H9 (cell line): ENCODE results near the gene HARS1. TPM values are rescaled to one million over a fixed set of nuclear protein-coding genes. Genes with fewer than 3 reads are reported as not detected.
"Not testable (repeated sequence)": the region's sequence is repeated elsewhere in the genome, so short reads cannot be mapped to it uniquely, and the experiment has no call there.

Experiments
- DNase-seq: peaks from one replicate; pipeline ENCODE4 v3.0.0-alpha.2; 2017
- H2AFZ ChIP-seq: one replicate; pipeline ENCODE4 v1.6.1; 2013; ENCODE audit warnings: mild to moderate bottlenecking, low read length, control low read depth, moderate library complexity
- H2AK5ac ChIP-seq: 2 replicates; pipeline ENCODE4 v1.6.1; 2013; ENCODE audit warnings: low read length, control low read depth, mixed read lengths; ENCODE audit not compliant: insufficient read length
- H2BK120ac ChIP-seq: one replicate; pipeline ENCODE4 v1.6.1; 2013; ENCODE audit warnings: low read depth, mild to moderate bottlenecking, low read length, control low read depth, inconsistent platforms; ENCODE audit not compliant: poor library complexity, severe bottlenecking
- H2BK12ac ChIP-seq: 2 replicates; pipeline ENCODE4 v1.6.1; 2013; ENCODE audit warnings: low read length, control low read depth, mixed read lengths, low read depth; ENCODE audit not compliant: insufficient read length
- H2BK15ac ChIP-seq: 2 replicates; pipeline ENCODE4 v1.6.1; 2013; ENCODE audit warnings: low read depth, low read length, control low read depth
- H2BK20ac ChIP-seq: one replicate; pipeline ENCODE4 v1.6.1; 2013; ENCODE audit warnings: low read depth, mild to moderate bottlenecking, low read length, control low read depth, inconsistent platforms; ENCODE audit not compliant: poor library complexity, severe bottlenecking
- H2BK5ac ChIP-seq: 2 replicates; pipeline ENCODE4 v1.6.1; 2013; ENCODE audit warnings: low read length, control low read depth, mixed read lengths; ENCODE audit not compliant: insufficient read length
- H3K14ac ChIP-seq: 2 replicates; pipeline ENCODE4 v1.6.1; 2013; ENCODE audit warnings: low read length, control low read depth; ENCODE audit not compliant: insufficient read depth
- H3K18ac ChIP-seq: 2 replicates; pipeline ENCODE4 v1.6.1; 2013; ENCODE audit warnings: low read depth, mild to moderate bottlenecking, mixed read lengths, low read length, control low read depth; ENCODE audit not compliant: insufficient read length
- H3K23ac ChIP-seq: 2 replicates; pipeline ENCODE4 v1.6.1; 2013; ENCODE audit warnings: low read length, control low read depth, mixed read lengths, low read depth; ENCODE audit not compliant: insufficient read length
- H3K23me2 ChIP-seq: 2 replicates; pipeline ENCODE4 v1.6.1; 2013; ENCODE audit warnings: low read depth, mild to moderate bottlenecking, mixed read lengths, low read length, control low read depth; ENCODE audit not compliant: insufficient read length, poor library complexity, severe bottlenecking
- H3K27ac ChIP-seq: 2 replicates; pipeline ENCODE4 v1.5.1; 2013; ENCODE audit warnings: low read length, control low read depth, mixed read lengths, low read depth; ENCODE audit not compliant: insufficient read length
- H3K27me3 ChIP-seq: 2 replicates; pipeline ENCODE4 v1.6.1; 2013; ENCODE audit warnings: low read length, control low read depth, inconsistent platforms; ENCODE audit not compliant: insufficient read depth
- H3K4ac ChIP-seq: 2 replicates; pipeline ENCODE4 v1.6.1; 2013; ENCODE audit warnings: low read depth, mild to moderate bottlenecking, control low read depth, inconsistent platforms, low read length, moderate library complexity
- H3K4me1 ChIP-seq: 2 replicates; pipeline ENCODE4 v1.6.1; 2013; ENCODE audit warnings: low read length, control low read depth, inconsistent platforms; ENCODE audit not compliant: insufficient read depth
- H3K4me2 ChIP-seq: 2 replicates; pipeline ENCODE4 v1.6.1; 2013; ENCODE audit warnings: low read length, control low read depth, mixed read lengths; ENCODE audit not compliant: insufficient read length, insufficient read depth
- H3K56ac ChIP-seq: 2 replicates; pipeline ENCODE4 v1.6.1; 2013; ENCODE audit warnings: low read depth, mild to moderate bottlenecking, mixed read lengths, low read length, control low read depth; ENCODE audit not compliant: insufficient read length
- H3K79me1 ChIP-seq: 2 replicates; pipeline ENCODE4 v1.6.1; 2013; ENCODE audit warnings: low read depth, mild to moderate bottlenecking, moderate library complexity, low read length, control low read depth, inconsistent platforms; ENCODE audit not compliant: insufficient read depth, poor library complexity, severe bottlenecking
- H3K79me2 ChIP-seq: 2 replicates; pipeline ENCODE4 v1.6.1; 2013; ENCODE audit warnings: low read length, control low read depth, inconsistent platforms; ENCODE audit not compliant: insufficient read depth
- H3K9ac ChIP-seq: 2 replicates; pipeline ENCODE4 v1.6.1; 2013; ENCODE audit warnings: low read length, control low read depth, mixed read lengths; ENCODE audit not compliant: insufficient read length; ENCODE audit errors: extremely low read depth
- H3K9me3 ChIP-seq: one replicate; pipeline ENCODE4 v1.6.1; 2013; ENCODE audit warnings: low read depth, low read length, inconsistent platforms; ENCODE audit not compliant: control insufficient read depth
- H3T11ph ChIP-seq: one replicate; pipeline ENCODE4 v1.6.1; 2013; ENCODE audit warnings: mild to moderate bottlenecking, low read length, control low read depth, inconsistent platforms
- H4K20me1 ChIP-seq: one replicate; pipeline ENCODE4 v1.6.1; 2013; ENCODE audit not compliant: control insufficient read depth, insufficient read length, insufficient read depth
- H4K5ac ChIP-seq: 2 replicates; pipeline ENCODE4 v1.6.1; 2013; ENCODE audit warnings: low read depth, mild to moderate bottlenecking, mixed read lengths, low read length, control low read depth; ENCODE audit not compliant: insufficient read length
- H4K8ac ChIP-seq: replicated peaks from 2 replicates; pipeline ENCODE4 v1.6.1; 2013; ENCODE audit warnings: low read length, control low read depth, mixed read lengths, low read depth; ENCODE audit not compliant: insufficient read length
- H4K91ac ChIP-seq: 2 replicates; pipeline ENCODE4 v1.6.1; 2013; ENCODE audit warnings: low read depth, mild to moderate bottlenecking, moderate library complexity, mixed read lengths, low read length, control low read depth; ENCODE audit not compliant: insufficient read length
- H3K27ac Mint-ChIP-seq, 3 experiments: 2 replicates in 2 of 3; 3 replicates in 1 of 3; pipeline ENCODE4 v1.8.0; 2020 to 2021; ENCODE audit warnings: mixed read lengths in 3 of 3, mild to moderate bottlenecking in 1 of 3, moderate library complexity in 1 of 3
- H3K27me3 Mint-ChIP-seq: 2 replicates; pipeline ENCODE4 v1.8.0; 2021; ENCODE audit warnings: low read depth, mild to moderate bottlenecking, moderate library complexity, mixed read lengths
- H3K36me3 Mint-ChIP-seq, 3 experiments: 2 replicates in 2 of 3; 3 replicates in 1 of 3; pipeline ENCODE4 v1.8.0; 2020 to 2021; ENCODE audit warnings: low read depth in 3 of 3, mixed read lengths in 3 of 3; ENCODE audit not compliant: insufficient read depth in 1 of 3
- H3K4me1 Mint-ChIP-seq, 2 experiments: 2 replicates each; pipeline ENCODE4 v1.8.0; 2020; ENCODE audit warnings: mixed read lengths in 2 of 2
- H3K4me3 Mint-ChIP-seq, 2 experiments: 2 replicates in 1 of 2; 3 replicates in 1 of 2; pipeline ENCODE4 v1.8.0; 2020 to 2021; ENCODE audit warnings: mild to moderate bottlenecking in 2 of 2, mixed read lengths in 2 of 2, moderate library complexity in 1 of 2
- H3K9me3 Mint-ChIP-seq, 2 experiments: 2 replicates in 1 of 2; 3 replicates in 1 of 2; pipeline ENCODE4 v1.8.0; 2020; ENCODE audit warnings: mild to moderate bottlenecking in 2 of 2, mixed read lengths in 2 of 2, moderate library complexity in 1 of 2
- CTCF ChIP-seq: fragments of 200-600 bp; sonication (generic); conservative IDR thresholded peaks from 3 replicates; pipeline ENCODE4 v1.8.0; 2021; ENCODE audit warnings: antibody characterized with exemption, mild to moderate bottlenecking
- WGBS: extraction: QIAGEN DNeasy Blood & Tissue Kit; methylation state at CpG from one replicate; pipeline ENCODE4 v1.1.7; 2013; ENCODE audit warnings: missing lambda C conversion rate, low lambda C conversion rate, mixed read lengths; ENCODE audit not compliant: insufficient read length; ENCODE audit errors: extremely low coverage; 5-methylcytosine and 5-hydroxymethylcytosine counted together
- total RNA-seq: library from RNA; stranded (reverse); gene quantifications from 2 replicates; pipeline ENCODE4 v1.2.1, GENCODE V29; 2021

The HARS1 gene
- total RNA-seq, 1 experiment from 2014 or later, result 70.2 TPM

- Histone ChIP-seq H2BK15ac (no peak within 1 kb of the TSS), H4K5ac (no peak within 1 kb of the TSS), H3K79me1 (no peaks in the 10 kb centered on the region), H2BK5ac (no peak within 1 kb of the TSS), H3K23me2 (peaks cover 6% of the 10 kb centered on the region), H3T11ph (no peak within 1 kb of the TSS), H3K9ac (peak within 1 kb of the TSS; percentile 71), H3K27me3 (no peaks in the 10 kb centered on the region), H3K4me2 (peak within 1 kb of the TSS; percentile 88), H3K23ac (no peak within 1 kb of the TSS), H2AK5ac (no peak within 1 kb of the TSS), H4K8ac (no peak within 1 kb of the TSS), H4K20me1 (no peaks in the 10 kb centered on the region), H3K18ac (no peak within 1 kb of the TSS), H3K79me2 (no peaks in the 10 kb centered on the region), H3K9me3 (no peaks in the 10 kb centered on the region), H2BK20ac (no peak within 1 kb of the TSS), H4K91ac (no peak within 1 kb of the TSS), H2BK12ac (no peak within 1 kb of the TSS), H3K4me1 (no peaks in the 10 kb centered on the region), H3K27ac (no peak within 1 kb of the TSS), H3K4ac (no peak within 1 kb of the TSS), H3K14ac (peak within 1 kb of the TSS; percentile 64; the same call in 1 of the 2 replicates), H2BK120ac (no peak within 1 kb of the TSS), H2AFZ (peak within 1 kb of the TSS; percentile 2), H3K56ac (no peak within 1 kb of the TSS)
- no CpG with 5 or more reads among the region's 63 CpGs for WGBS
- peak within 1 kb of the TSS; percentile 17 to 95 (median 64); a peak in 6 of 7 replicates for H3K27ac Mint-ChIP-seq
- peaks cover 2% of the 10 kb centered on the region; the same call in 1 of the 2 replicates for H3K27me3 Mint-ChIP-seq
- peak; percentile 71 for TF ChIP-seq CTCF
- peaks cover 19 to 26% of the 10 kb centered on the region in 2 experiments for H3K4me1 Mint-ChIP-seq
- peak; percentile 96 for DNase-seq
- H3K4me3 Mint-ChIP-seq, result peak within 1 kb of the TSS; percentile 88 to 92
- H3K36me3 Mint-ChIP-seq, result peaks cover 19 to 38% (median 36%) of the 10 kb centered on the region in 3 experiments
- H3K9me3 Mint-ChIP-seq, result peaks cover 0 to 4% of the 10 kb centered on the region in 2 experiments; a peak in 3 of 5 replicates
Observed at GRCh38 chr5:140639148-140639981, 51.8 kb downstream of the HARS1 start, which contains the start of gene TMCO6. Gene TMCO6 (plus strand): TSS chr5:140639451. CDS start chr5:140639528, 77 bp downstream.

- not testable (repeated sequence) for H3K14ac ChIP-seq, H3K23me2 ChIP-seq, H4K20me1 ChIP-seq, H3K9me3 Mint-ChIP-seq, H2BK5ac ChIP-seq, DNase-seq, H3K79me2 ChIP-seq, H3K23ac ChIP-seq, H4K91ac ChIP-seq, H2BK120ac ChIP-seq, H3T11ph ChIP-seq, H3K27ac ChIP-seq, H2BK12ac ChIP-seq, H4K8ac ChIP-seq, H3K27me3 ChIP-seq, H2BK15ac ChIP-seq, H2AK5ac ChIP-seq, H3K27me3 Mint-ChIP-seq, H3K18ac ChIP-seq, H3K4ac ChIP-seq, H3K4me1 ChIP-seq, H3K9ac ChIP-seq, H3K56ac ChIP-seq, H2BK20ac ChIP-seq, H4K5ac ChIP-seq, H3K9me3 ChIP-seq, H3K79me1 ChIP-seq
- Mint-ChIP-seq H3K27ac (peak overlapping the region in 2 of 3 experiments; percentile 64 to 95; a peak in 3 of 7 replicates), H3K4me3 (peak overlapping the region; percentile 88 to 92), H3K36me3 (peaks cover 13 to 32% (median 31%) of the 10 kb centered on the region in 3 experiments; a peak in 6 of 7 replicates), H3K4me1 (peaks cover 19 to 26% of the 10 kb centered on the region in 2 experiments)
- WGBS, result no CpG with 5 or more reads among the region's 9 CpGs
- H3K4me2 ChIP-seq, result peak overlapping the region; percentile 88
- H2AFZ ChIP-seq, result peak overlapping the region; percentile 2
Observed at GRCh38 chr5:140638898-140639147, 52.3 kb downstream of the HARS1 start.
